SK-N-SH treated with all-trans-retinoic acid at 6 μM for 48 hours (cell line): Measurements from ENCODE around the gene RBBP7.

Experiments
- ATAC-seq: fragments of 200-7000 bp; cut with Tn5 transposase; 3 replicates; pipeline ENCODE4 v1.9.1; 2020; ENCODE audit warnings: mild to moderate bottlenecking, moderate library complexity
- ARNTL ChIP-seq: fragments of 450-650 bp; formaldehyde crosslinking; IDR thresholded peaks from 2 replicates; pipeline ENCODE4 v1.5.0; 2020; ENCODE audit warnings: low read depth, mild to moderate bottlenecking, moderate library complexity, borderline replicate concordance
- BACH2 ChIP-seq: fragments of 250-450 bp; sonication (Bioruptor Pico); IDR thresholded peaks from 2 replicates; pipeline ENCODE4 v1.9.0; 2021; ENCODE audit warnings: mild to moderate bottlenecking, borderline replicate concordance
- CSDC2 ChIP-seq: fragments of 250-450 bp; sonication (Bioruptor Pico); IDR thresholded peaks from 2 replicates; pipeline ENCODE4 v1.5.0; 2020; ENCODE audit warnings: mild to moderate bottlenecking, moderate library complexity
- ESRRG ChIP-seq: fragments of 250-450 bp; sonication (Bioruptor Pico); IDR thresholded peaks from 2 replicates; pipeline ENCODE4 v1.6.1; 2021; ENCODE audit warnings: mild to moderate bottlenecking
- GLIS3 ChIP-seq: fragments of 250-450 bp; sonication (Bioruptor Pico); IDR thresholded peaks from 2 replicates; pipeline ENCODE4 v1.5.0; 2020; ENCODE audit warnings: mild to moderate bottlenecking, moderate library complexity
- ISL1 ChIP-seq: fragments of 250-450 bp; sonication (Bioruptor Pico); IDR thresholded peaks from 2 replicates; pipeline ENCODE4 v2.1.2; 2022; ENCODE audit warnings: mild to moderate bottlenecking, moderate library complexity
- OSR1 ChIP-seq: fragments of 250-450 bp; sonication (Bioruptor Pico); IDR thresholded peaks from 2 replicates; pipeline ENCODE4 v1.8.0; 2022; ENCODE audit warnings: moderate library complexity, mild to moderate bottlenecking, inconsistent platforms
- PPARA ChIP-seq: fragments of 250-450 bp; sonication (Bioruptor Pico); IDR thresholded peaks from 2 replicates; pipeline ENCODE4 v1.5.0; 2020; ENCODE audit warnings: mild to moderate bottlenecking, borderline replicate concordance
- SNAI2 ChIP-seq: fragments of 250-450 bp; sonication (Bioruptor Pico); IDR thresholded peaks from 2 replicates; pipeline ENCODE4 v1.5.0; 2020; ENCODE audit warnings: mild to moderate bottlenecking, moderate library complexity
- TCF4 ChIP-seq: fragments of 250-450 bp; sonication (Bioruptor Pico); IDR thresholded peaks from 2 replicates; pipeline ENCODE4 v1.8.0; 2021; ENCODE audit warnings: mild to moderate bottlenecking, moderate library complexity, borderline replicate concordance
- TOX ChIP-seq: fragments of 250-450 bp; sonication (Bioruptor Pico); IDR thresholded peaks from 2 replicates; pipeline ENCODE4 v1.8.0; 2021; ENCODE audit warnings: mild to moderate bottlenecking, moderate library complexity, borderline replicate concordance
- ZC3H10 ChIP-seq: fragments of 250-450 bp; sonication (Bioruptor Pico); IDR thresholded peaks from 2 replicates; pipeline ENCODE4 v1.5.1; 2021; ENCODE audit warnings: mild to moderate bottlenecking, moderate library complexity
- ZFP3 ChIP-seq: fragments of 250-450 bp; sonication (Bioruptor Pico); IDR thresholded peaks from 2 replicates; pipeline ENCODE4 v1.5.0; 2020; ENCODE audit warnings: mild to moderate bottlenecking, moderate library complexity
- ZFP30 ChIP-seq: fragments of 450-650 bp; formaldehyde crosslinking; IDR thresholded peaks from 2 replicates; pipeline ENCODE4 v1.5.0; 2022; ENCODE audit warnings: mild to moderate bottlenecking, moderate library complexity
- ZNF70 ChIP-seq: fragments of 450-650 bp; formaldehyde crosslinking; IDR thresholded peaks from 2 replicates; pipeline ENCODE4 v1.5.0; 2020; ENCODE audit warnings: mild to moderate bottlenecking, moderate library complexity
- ZNF8 ChIP-seq: fragments of 450-650 bp; formaldehyde crosslinking; IDR thresholded peaks from 2 replicates; pipeline ENCODE4 v1.5.0; 2020; ENCODE audit warnings: mild to moderate bottlenecking, moderate library complexity
- TF ChIP-seq, protein P1 (sequence below): fragments of 250-450 bp; sonication (Bioruptor Pico); IDR thresholded peaks from 2 replicates; pipeline ENCODE4 v1.5.0; 2020; ENCODE audit warnings: mild to moderate bottlenecking, moderate library complexity
- TF ChIP-seq, protein P2 (sequence below): fragments of 250-450 bp; sonication (Bioruptor Pico); IDR thresholded peaks from 2 replicates; pipeline ENCODE4 v1.5.1; 2021; ENCODE audit warnings: mild to moderate bottlenecking, moderate library complexity
- TF ChIP-seq, protein P3 (sequence below): fragments of 250-450 bp; sonication (Bioruptor Pico); IDR thresholded peaks from 2 replicates; pipeline ENCODE4 v1.5.1; 2020; ENCODE audit warnings: low read depth, mild to moderate bottlenecking, moderate library complexity

The RBBP7 gene

DNA sequence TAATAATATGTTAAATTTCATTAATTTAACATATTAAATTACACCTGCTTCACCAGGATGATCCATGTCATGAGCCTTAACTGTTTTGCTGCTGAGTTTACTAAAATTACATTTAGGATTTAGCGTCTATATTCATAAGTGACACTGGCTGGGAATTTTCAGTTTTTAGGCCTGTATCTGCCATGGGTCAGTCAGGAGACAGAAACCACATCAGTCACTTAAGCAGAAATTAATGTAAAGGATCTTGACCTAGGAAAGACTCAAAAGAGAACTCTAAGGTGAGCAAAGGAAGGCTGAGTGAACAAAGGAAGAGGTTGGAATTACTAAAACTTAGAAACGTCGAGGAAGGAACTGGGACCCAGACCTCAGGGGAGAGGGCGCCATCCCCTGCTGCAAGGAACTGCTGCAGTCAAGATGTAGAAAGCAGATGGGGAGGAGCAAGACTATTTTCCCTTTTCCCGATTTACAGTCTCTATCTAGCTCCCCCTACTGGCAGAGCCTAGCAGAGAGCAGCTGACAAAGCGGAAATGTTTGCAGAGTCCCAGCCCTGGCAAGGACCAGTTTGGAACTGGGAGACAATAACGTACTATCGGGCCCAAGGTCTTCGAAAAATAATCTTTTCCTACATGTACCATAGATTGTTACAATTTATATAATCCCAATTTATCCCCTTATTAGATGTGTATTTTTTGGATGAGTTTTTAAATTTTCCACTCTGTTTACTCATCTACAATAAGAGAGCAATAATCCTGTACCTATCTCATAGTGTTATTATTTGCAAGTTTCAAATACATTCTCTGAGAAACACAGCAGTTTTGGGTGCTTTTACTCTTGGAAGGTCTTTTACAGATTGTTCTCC is 22.6 kb upstream of the RBBP7 start:
- ATAC-seq = peak; percentile 98
- TF ChIP-seq ZC3H10 (CRISPR knock-in tag) (no peak), TCF4 (CRISPR knock-in tag) (no peak), CSDC2 (CRISPR knock-in tag) (no peak)

DNA sequence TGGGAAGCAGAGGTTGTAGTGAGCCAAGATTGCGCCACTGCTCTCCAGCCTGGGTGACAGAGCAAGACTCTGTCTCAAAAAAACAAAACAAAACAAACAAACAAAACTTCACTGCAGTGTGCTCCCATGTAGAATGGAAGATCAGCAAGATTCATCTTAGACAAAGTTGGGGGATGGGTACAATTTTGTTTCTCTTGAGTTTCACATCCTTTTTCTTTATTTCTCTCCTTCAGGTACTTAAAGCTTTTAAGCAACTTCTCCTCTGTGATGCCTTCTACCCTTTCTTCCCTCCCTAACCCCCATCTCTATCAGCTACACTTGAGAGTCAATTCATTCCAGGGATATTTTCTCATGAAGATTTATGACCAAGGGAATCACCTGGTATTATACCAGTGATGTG is 15.5 kb upstream of the RBBP7 start:
- TF ChIP-seq, protein P1, sequence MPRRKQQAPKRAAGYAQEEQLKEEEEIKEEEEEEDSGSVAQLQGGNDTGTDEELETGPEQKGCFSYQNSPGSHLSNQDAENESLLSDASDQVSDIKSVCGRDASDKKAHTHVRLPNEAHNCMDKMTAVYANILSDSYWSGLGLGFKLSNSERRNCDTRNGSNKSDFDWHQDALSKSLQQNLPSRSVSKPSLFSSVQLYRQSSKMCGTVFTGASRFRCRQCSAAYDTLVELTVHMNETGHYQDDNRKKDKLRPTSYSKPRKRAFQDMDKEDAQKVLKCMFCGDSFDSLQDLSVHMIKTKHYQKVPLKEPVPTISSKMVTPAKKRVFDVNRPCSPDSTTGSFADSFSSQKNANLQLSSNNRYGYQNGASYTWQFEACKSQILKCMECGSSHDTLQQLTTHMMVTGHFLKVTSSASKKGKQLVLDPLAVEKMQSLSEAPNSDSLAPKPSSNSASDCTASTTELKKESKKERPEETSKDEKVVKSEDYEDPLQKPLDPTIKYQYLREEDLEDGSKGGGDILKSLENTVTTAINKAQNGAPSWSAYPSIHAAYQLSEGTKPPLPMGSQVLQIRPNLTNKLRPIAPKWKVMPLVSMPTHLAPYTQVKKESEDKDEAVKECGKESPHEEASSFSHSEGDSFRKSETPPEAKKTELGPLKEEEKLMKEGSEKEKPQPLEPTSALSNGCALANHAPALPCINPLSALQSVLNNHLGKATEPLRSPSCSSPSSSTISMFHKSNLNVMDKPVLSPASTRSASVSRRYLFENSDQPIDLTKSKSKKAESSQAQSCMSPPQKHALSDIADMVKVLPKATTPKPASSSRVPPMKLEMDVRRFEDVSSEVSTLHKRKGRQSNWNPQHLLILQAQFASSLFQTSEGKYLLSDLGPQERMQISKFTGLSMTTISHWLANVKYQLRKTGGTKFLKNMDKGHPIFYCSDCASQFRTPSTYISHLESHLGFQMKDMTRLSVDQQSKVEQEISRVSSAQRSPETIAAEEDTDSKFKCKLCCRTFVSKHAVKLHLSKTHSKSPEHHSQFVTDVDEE (CRISPR knock-in tag) = no peak
- TF ChIP-seq BACH2 (CRISPR knock-in tag) (no peak), ARNTL (CRISPR knock-in tag) (no peak), TOX (CRISPR knock-in tag) (no peak), ZFP3 (CRISPR knock-in tag) (no peak)
- TF ChIP-seq, protein P2, sequence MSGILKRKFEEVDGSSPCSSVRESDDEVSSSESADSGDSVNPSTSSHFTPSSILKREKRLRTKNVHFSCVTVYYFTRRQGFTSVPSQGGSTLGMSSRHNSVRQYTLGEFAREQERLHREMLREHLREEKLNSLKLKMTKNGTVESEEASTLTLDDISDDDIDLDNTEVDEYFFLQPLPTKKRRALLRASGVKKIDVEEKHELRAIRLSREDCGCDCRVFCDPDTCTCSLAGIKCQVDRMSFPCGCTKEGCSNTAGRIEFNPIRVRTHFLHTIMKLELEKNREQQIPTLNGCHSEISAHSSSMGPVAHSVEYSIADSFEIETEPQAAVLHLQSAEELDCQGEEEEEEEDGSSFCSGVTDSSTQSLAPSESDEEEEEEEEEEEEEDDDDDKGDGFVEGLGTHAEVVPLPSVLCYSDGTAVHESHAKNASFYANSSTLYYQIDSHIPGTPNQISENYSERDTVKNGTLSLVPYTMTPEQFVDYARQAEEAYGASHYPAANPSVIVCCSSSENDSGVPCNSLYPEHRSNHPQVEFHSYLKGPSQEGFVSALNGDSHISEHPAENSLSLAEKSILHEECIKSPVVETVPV (CRISPR knock-in tag) = no peak
- ATAC-seq = no peak

DNA sequence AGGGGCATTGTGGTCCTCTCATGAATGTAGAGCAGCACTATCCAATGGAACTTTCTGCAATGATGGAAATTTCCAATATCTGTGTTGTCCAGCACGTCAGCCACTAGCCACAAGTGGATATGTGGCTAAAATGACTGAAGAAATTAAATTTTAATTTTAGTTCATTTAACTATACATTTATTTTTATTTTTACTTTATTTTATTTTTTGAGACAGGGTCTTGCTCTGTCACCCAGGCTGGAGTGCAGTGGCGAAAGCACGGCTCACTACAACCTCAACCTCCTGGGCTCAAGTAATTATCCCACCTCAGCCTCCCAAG is 13.3 kb upstream of the RBBP7 start:
- no peak for TF ChIP-seq CSDC2 (CRISPR knock-in tag)
- TF ChIP-seq, protein P2 (CRISPR knock-in tag) = no peak
- TF ChIP-seq, protein P3, sequence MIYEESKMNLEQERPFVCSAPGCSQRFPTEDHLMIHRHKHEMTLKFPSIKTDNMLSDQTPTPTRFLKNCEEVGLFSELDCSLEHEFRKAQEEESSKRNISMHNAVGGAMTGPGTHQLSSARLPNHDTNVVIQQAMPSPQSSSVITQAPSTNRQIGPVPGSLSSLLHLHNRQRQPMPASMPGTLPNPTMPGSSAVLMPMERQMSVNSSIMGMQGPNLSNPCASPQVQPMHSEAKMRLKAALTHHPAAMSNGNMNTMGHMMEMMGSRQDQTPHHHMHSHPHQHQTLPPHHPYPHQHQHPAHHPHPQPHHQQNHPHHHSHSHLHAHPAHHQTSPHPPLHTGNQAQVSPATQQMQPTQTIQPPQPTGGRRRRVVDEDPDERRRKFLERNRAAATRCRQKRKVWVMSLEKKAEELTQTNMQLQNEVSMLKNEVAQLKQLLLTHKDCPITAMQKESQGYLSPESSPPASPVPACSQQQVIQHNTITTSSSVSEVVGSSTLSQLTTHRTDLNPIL (CRISPR knock-in tag) = no peak
- TF ChIP-seq SNAI2 (CRISPR knock-in tag) = no peak
- no peak for TF ChIP-seq ESRRG
- no peak for TF ChIP-seq ZFP30 (CRISPR knock-in tag)
- no peak for TF ChIP-seq OSR1 (CRISPR knock-in tag)
- no peak for TF ChIP-seq ISL1 (CRISPR knock-in tag)
- TF ChIP-seq BACH2 (CRISPR knock-in tag) = no peak
- no peak for TF ChIP-seq PPARA (CRISPR knock-in tag)
- no peak for TF ChIP-seq GLIS3 (CRISPR knock-in tag)
- no peak for TF ChIP-seq ZNF70 (CRISPR knock-in tag)
- TF ChIP-seq, protein P1 (CRISPR knock-in tag) = no peak
- TF ChIP-seq ZNF8 (CRISPR knock-in tag) = no peak
- TF ChIP-seq ZC3H10 (CRISPR knock-in tag) = no peak
- ATAC-seq = no peak
